HFFc6 (cell line): ENCODE data around the gene DGCR2. TPM values are rescaled to one million over a fixed set of nuclear protein-coding genes. Genes with fewer than 3 reads are reported as not detected.

ENCODE experiments used
- DNase-seq: peaks from one replicate; pipeline ENCODE4 v3.0.0-alpha.2; 2018
- H3K27ac Mint-ChIP-seq: 2 replicates; pipeline ENCODE4 v1.8.0; 2020; ENCODE audit warnings: mild to moderate bottlenecking, mixed read lengths
- H3K27me3 Mint-ChIP-seq: 2 replicates; pipeline ENCODE4 v1.8.0; 2021; ENCODE audit warnings: mild to moderate bottlenecking, moderate library complexity, mixed read lengths; ENCODE audit not compliant: insufficient read depth
- H3K36me3 Mint-ChIP-seq: 2 replicates; pipeline ENCODE4 v1.8.0; 2021; ENCODE audit warnings: low read depth, mixed read lengths
- H3K4me1 Mint-ChIP-seq: 2 replicates; pipeline ENCODE4 v1.8.0; 2020; ENCODE audit warnings: low read depth, mixed read lengths
- H3K4me3 Mint-ChIP-seq: 2 replicates; pipeline ENCODE4 v1.8.0; 2020; ENCODE audit warnings: mild to moderate bottlenecking, moderate library complexity, mixed read lengths
- H3K9me3 Mint-ChIP-seq: 2 replicates; pipeline ENCODE4 v1.8.0; 2020; ENCODE audit warnings: mild to moderate bottlenecking, mixed read lengths
- total RNA-seq, 6 experiments: library from RNA; stranded (reverse); fragmentation: NEBNext Ultra II Directional; extraction: Animal tissue kit (Norgen Biotek cat#: 25700); gene quantifications; 2 replicates in 1 of 6; 3 replicates in 5 of 6; pipeline ENCODE4 v1.2.3, GENCODE V29; 2021
- TF ChIP-seq, protein P1 (sequence below): fragments of 200-600 bp; sonication (generic); IDR thresholded peaks from 2 replicates; pipeline ENCODE4 v1.5.0; 2021; ENCODE audit warnings: antibody characterized with exemption, mild to moderate bottlenecking

DGCR2 gene
- total RNA-seq, 6 experiments from 2014 or later, result 46.1 to 57.9 (median 53.7) TPM

DNA sequence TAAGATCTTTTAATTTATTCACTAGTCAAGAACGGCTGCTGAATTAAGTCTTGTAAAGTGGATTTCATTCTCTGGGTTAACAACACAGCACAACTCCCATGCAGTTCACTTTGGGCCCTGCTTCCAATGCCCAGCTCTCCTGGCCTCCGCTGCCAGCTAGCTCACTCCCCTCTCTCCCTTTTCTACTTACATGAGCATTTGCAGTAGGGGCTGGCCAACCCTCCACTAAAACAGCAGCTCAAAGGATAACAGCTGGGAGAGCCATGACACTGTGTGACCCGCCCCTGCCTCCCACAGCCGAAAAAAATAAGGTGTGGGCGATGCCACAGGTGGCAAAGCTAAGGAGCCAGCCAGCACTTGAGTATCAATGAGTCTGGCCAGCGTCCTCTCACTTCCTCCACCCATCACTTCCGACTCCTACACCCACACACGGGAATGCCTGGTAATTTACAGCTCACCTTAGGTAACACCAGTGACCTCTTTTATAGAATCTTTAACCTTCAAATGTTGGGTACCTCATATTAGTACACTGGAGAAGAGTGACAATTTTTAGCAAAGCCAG lies 56.8 kb downstream of the DGCR2 start:
- TF ChIP-seq, protein P1, sequence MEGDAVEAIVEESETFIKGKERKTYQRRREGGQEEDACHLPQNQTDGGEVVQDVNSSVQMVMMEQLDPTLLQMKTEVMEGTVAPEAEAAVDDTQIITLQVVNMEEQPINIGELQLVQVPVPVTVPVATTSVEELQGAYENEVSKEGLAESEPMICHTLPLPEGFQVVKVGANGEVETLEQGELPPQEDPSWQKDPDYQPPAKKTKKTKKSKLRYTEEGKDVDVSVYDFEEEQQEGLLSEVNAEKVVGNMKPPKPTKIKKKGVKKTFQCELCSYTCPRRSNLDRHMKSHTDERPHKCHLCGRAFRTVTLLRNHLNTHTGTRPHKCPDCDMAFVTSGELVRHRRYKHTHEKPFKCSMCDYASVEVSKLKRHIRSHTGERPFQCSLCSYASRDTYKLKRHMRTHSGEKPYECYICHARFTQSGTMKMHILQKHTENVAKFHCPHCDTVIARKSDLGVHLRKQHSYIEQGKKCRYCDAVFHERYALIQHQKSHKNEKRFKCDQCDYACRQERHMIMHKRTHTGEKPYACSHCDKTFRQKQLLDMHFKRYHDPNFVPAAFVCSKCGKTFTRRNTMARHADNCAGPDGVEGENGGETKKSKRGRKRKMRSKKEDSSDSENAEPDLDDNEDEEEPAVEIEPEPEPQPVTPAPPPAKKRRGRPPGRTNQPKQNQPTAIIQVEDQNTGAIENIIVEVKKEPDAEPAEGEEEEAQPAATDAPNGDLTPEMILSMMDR, result no peak
- DNase-seq, result no peak
- Mint-ChIP-seq H3K9me3 (no peaks in the 10 kb centered on the region), H3K4me3 (no peak overlapping the region), H3K27me3 (no peaks in the 10 kb centered on the region), H3K36me3 (peaks cover 9% of the 10 kb centered on the region; the same call in 1 of the 2 replicates), H3K4me1 (peaks cover 30% of the 10 kb centered on the region), H3K27ac (no peak overlapping the region)

GRCh38 chr22:19064354-19065054 lies 57.7 kb downstream of the DGCR2 start:
- no peak overlapping the region for H3K4me3 Mint-ChIP-seq
- peaks cover 14% of the 10 kb centered on the region; the same call in 1 of the 2 replicates for H3K36me3 Mint-ChIP-seq
- TF ChIP-seq, protein P1, result no peak
- H3K27ac Mint-ChIP-seq, result no peak overlapping the region
- H3K27me3 Mint-ChIP-seq, result no peaks in the 10 kb centered on the region
- no peak for DNase-seq
- peaks cover 34% of the 10 kb centered on the region for H3K4me1 Mint-ChIP-seq
- H3K9me3 Mint-ChIP-seq, result no peaks in the 10 kb centered on the region

- no peaks in the 10 kb centered on the region for H3K9me3 Mint-ChIP-seq
- no peaks in the 10 kb centered on the region; the same call in 1 of the 2 replicates for H3K27me3 Mint-ChIP-seq
- no peak for DNase-seq
- H3K4me3 Mint-ChIP-seq, result no peak overlapping the region
- peaks cover 34% of the 10 kb centered on the region for H3K4me1 Mint-ChIP-seq
- H3K27ac Mint-ChIP-seq, result no peak overlapping the region
- H3K36me3 Mint-ChIP-seq, result peaks cover 16% of the 10 kb centered on the region
- TF ChIP-seq, protein P1, result no peak
Observed at GRCh38 chr22:19063581-19064353, 58.4 kb downstream of the DGCR2 start.

DNA sequence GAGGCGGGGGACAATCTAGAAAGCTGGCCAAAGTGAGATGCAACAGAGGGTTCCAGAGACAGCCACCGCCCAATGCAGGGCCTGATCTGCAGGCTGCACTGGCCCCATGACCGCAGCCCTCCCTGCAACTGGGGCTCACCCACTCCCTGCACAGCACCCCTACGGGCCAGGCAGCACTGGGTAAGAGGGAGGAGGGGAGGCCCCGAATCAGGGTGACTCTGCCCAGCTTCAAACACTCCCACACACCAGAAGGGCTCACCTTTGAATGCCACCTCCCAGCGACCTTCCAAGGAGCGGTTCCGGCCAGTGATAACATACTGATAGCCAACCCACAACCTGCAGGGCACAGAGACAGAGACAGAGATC lies 59.3 kb downstream of the DGCR2 start:
- H3K27me3 Mint-ChIP-seq, result no peaks in the 10 kb centered on the region; the same call in 1 of the 2 replicates

More for the DNA sequence above, 59.3 kb downstream of the DGCR2 start:
- Mint-ChIP-seq H3K27ac (no peak overlapping the region), H3K36me3 (peaks cover 20% of the 10 kb centered on the region), H3K4me1 (peaks cover 34% of the 10 kb centered on the region), H3K9me3 (no peaks in the 10 kb centered on the region), H3K4me3 (no peak overlapping the region)
- TF ChIP-seq, protein P1, result no peak
- no peak for DNase-seq
